ENCODE measurements around the gene TRIM31. TPM values are rescaled to one million over a fixed set of nuclear protein-coding genes. Genes with fewer than 3 reads are reported as not detected.

TRIM31 gene
- total RNA-seq, 1 experiment from 2014 or later: not detected

- Histone ChIP-seq H2BK15ac (ENCODE audit: low read depth, low read length) (no peak overlapping the region), H3K9me3 (ENCODE audit: control insufficient read depth, low read depth, low read length) (no peaks in the 10 kb centered on the region), H3K23ac (ENCODE audit: insufficient read length, low read depth, low read length) (no peak overlapping the region), H2AFZ (ENCODE audit: low read length) (no peak overlapping the region), H3K79me2 (ENCODE audit: insufficient read depth, low read length) (no peaks in the 10 kb centered on the region), H2BK5ac (ENCODE audit: insufficient read length, low read length) (no peak overlapping the region), H2BK120ac (ENCODE audit: low read depth, low read length, poor library complexity, severe bottlenecking) (no peak overlapping the region), H3K4ac (ENCODE audit: low read depth, low read length) (no peak overlapping the region), H4K91ac (ENCODE audit: insufficient read length, low read depth, low read length) (no peak overlapping the region), H3K14ac (ENCODE audit: insufficient read depth, low read length) (no peak overlapping the region), H3K27ac (ENCODE audit: insufficient read length, low read depth, low read length) (no peak overlapping the region), H3K79me1 (ENCODE audit: insufficient read depth, low read depth, low read length, poor library complexity, severe bottlenecking) (no peaks in the 10 kb centered on the region), H3K56ac (ENCODE audit: insufficient read length, low read depth, low read length) (no peak overlapping the region), H2AK5ac (ENCODE audit: insufficient read length, low read length) (no peak overlapping the region), H2BK12ac (ENCODE audit: insufficient read length, low read depth, low read length) (no peak overlapping the region), H2BK20ac (ENCODE audit: low read depth, low read length, poor library complexity, severe bottlenecking) (no peak overlapping the region), H3K23me2 (ENCODE audit: insufficient read length, low read depth, low read length, poor library complexity, severe bottlenecking) (peaks cover 35% of the 10 kb centered on the region), H4K5ac (ENCODE audit: insufficient read length, low read depth, low read length) (no peak overlapping the region), H3K9ac (ENCODE audit: extremely low read depth, insufficient read length, low read length) (no peak overlapping the region), H4K8ac (replicated peaks; ENCODE audit: insufficient read length, low read depth, low read length) (no peak overlapping the region), H3T11ph (ENCODE audit: low read length) (no peak overlapping the region), H3K18ac (ENCODE audit: insufficient read length, low read depth, low read length) (no peak overlapping the region), H3K27me3 (ENCODE audit: insufficient read depth, low read length) (peaks cover 42% of the 10 kb centered on the region), H3K4me2 (ENCODE audit: insufficient read depth, insufficient read length, low read length) (peak overlapping the region; percentile 55), H4K20me1 (ENCODE audit: control insufficient read depth, insufficient read depth, insufficient read length) (no peaks in the 10 kb centered on the region), H3K4me1 (ENCODE audit: insufficient read depth, low read length) (no peaks in the 10 kb centered on the region)
- TF ChIP-seq CTCF (conservative IDR thresholded peaks at IDR 0.05): no peak
- H3K4me3 Mint-ChIP-seq: peak overlapping the region; percentile 44 to 71
- peaks cover 42 to 44% of the 10 kb centered on the region in 2 experiments for H3K4me1 Mint-ChIP-seq
- H3K27me3 Mint-ChIP-seq (ENCODE audit: low read depth): peaks cover 78% of the 10 kb centered on the region
- DNase-seq: no peak
- H3K27ac Mint-ChIP-seq: no peak overlapping the region
- peaks cover 0 to 3% of the 10 kb centered on the region in 2 experiments; a peak in 3 of 5 replicates for H3K9me3 Mint-ChIP-seq
- H3K36me3 Mint-ChIP-seq (ENCODE audit: insufficient read depth in 1 of 3, low read depth in 3 of 3): peaks cover 8 to 17% (median 9%) of the 10 kb centered on the region in 3 experiments; a peak in 6 of 7 replicates
- no CpG with 5 or more reads among the region's 3 CpGs for WGBS (ENCODE audit: extremely low coverage, insufficient read length, low lambda C conversion rate)
Observed at GRCh38 chr6:30071858-30072257, 41.0 kb downstream of the TRIM31 start.
